SK-N-SH treated with all-trans-retinoic acid at 6 μM for 48 hours (cell line): ENCODE data around the gene KLHDC3.

Experiments
- ARNTL ChIP-seq: fragments of 450-650 bp; formaldehyde crosslinking; IDR thresholded peaks from 2 replicates; pipeline ENCODE4 v1.5.0; 2020; ENCODE audit warnings: low read depth, mild to moderate bottlenecking, moderate library complexity, borderline replicate concordance
- CREB5 ChIP-seq: fragments of 250-450 bp; sonication (Bioruptor Pico); IDR thresholded peaks from 2 replicates; pipeline ENCODE4 v1.5.1; 2020; ENCODE audit warnings: low read depth, mild to moderate bottlenecking, moderate library complexity
- PPARA ChIP-seq: fragments of 250-450 bp; sonication (Bioruptor Pico); IDR thresholded peaks from 2 replicates; pipeline ENCODE4 v1.5.0; 2020; ENCODE audit warnings: mild to moderate bottlenecking, borderline replicate concordance
- SNAI2 ChIP-seq: fragments of 250-450 bp; sonication (Bioruptor Pico); IDR thresholded peaks from 2 replicates; pipeline ENCODE4 v1.5.0; 2020; ENCODE audit warnings: mild to moderate bottlenecking, moderate library complexity
- ZFP3 ChIP-seq: fragments of 250-450 bp; sonication (Bioruptor Pico); IDR thresholded peaks from 2 replicates; pipeline ENCODE4 v1.5.0; 2020; ENCODE audit warnings: mild to moderate bottlenecking, moderate library complexity
- TF ChIP-seq, protein P1 (sequence below): fragments of 250-450 bp; sonication (Bioruptor Pico); IDR thresholded peaks from 2 replicates; pipeline ENCODE4 v1.8.0; 2020; ENCODE audit warnings: mild to moderate bottlenecking, moderate library complexity, borderline replicate concordance
- TF ChIP-seq, protein P2 (sequence below): fragments of 250-450 bp; sonication (Bioruptor Pico); IDR thresholded peaks from 2 replicates; pipeline ENCODE4 v1.5.0; 2020; ENCODE audit warnings: mild to moderate bottlenecking, moderate library complexity

GRCh38 chr6:42973926-42974325 lies 40.1 kb upstream of the KLHDC3 start:
- TF ChIP-seq ZFP3 (no peak), CREB5 (CRISPR knock-in tag) (no peak), PPARA (CRISPR knock-in tag) (no peak), ARNTL (CRISPR knock-in tag) (no peak), SNAI2 (CRISPR knock-in tag) (no peak)
- TF ChIP-seq, protein P1, sequence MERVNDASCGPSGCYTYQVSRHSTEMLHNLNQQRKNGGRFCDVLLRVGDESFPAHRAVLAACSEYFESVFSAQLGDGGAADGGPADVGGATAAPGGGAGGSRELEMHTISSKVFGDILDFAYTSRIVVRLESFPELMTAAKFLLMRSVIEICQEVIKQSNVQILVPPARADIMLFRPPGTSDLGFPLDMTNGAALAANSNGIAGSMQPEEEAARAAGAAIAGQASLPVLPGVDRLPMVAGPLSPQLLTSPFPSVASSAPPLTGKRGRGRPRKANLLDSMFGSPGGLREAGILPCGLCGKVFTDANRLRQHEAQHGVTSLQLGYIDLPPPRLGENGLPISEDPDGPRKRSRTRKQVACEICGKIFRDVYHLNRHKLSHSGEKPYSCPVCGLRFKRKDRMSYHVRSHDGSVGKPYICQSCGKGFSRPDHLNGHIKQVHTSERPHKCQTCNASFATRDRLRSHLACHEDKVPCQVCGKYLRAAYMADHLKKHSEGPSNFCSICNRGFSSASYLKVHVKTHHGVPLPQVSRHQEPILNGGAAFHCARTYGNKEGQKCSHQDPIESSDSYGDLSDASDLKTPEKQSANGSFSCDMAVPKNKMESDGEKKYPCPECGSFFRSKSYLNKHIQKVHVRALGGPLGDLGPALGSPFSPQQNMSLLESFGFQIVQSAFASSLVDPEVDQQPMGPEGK (CRISPR knock-in tag) = no peak
- TF ChIP-seq, protein P2, sequence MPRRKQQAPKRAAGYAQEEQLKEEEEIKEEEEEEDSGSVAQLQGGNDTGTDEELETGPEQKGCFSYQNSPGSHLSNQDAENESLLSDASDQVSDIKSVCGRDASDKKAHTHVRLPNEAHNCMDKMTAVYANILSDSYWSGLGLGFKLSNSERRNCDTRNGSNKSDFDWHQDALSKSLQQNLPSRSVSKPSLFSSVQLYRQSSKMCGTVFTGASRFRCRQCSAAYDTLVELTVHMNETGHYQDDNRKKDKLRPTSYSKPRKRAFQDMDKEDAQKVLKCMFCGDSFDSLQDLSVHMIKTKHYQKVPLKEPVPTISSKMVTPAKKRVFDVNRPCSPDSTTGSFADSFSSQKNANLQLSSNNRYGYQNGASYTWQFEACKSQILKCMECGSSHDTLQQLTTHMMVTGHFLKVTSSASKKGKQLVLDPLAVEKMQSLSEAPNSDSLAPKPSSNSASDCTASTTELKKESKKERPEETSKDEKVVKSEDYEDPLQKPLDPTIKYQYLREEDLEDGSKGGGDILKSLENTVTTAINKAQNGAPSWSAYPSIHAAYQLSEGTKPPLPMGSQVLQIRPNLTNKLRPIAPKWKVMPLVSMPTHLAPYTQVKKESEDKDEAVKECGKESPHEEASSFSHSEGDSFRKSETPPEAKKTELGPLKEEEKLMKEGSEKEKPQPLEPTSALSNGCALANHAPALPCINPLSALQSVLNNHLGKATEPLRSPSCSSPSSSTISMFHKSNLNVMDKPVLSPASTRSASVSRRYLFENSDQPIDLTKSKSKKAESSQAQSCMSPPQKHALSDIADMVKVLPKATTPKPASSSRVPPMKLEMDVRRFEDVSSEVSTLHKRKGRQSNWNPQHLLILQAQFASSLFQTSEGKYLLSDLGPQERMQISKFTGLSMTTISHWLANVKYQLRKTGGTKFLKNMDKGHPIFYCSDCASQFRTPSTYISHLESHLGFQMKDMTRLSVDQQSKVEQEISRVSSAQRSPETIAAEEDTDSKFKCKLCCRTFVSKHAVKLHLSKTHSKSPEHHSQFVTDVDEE (CRISPR knock-in tag) = no peak
